8988T (cell line): Measurements from ENCODE around the gene SUCLG2.
"Not testable (repeated sequence)": the region's sequence is repeated elsewhere in the genome, so short reads cannot be mapped to it uniquely, and the experiment has no call there.

Experiments
- DNase-seq: peaks from one replicate; pipeline ENCODE4 v3.0.0; 2011

Gene SUCLG2

DNA sequence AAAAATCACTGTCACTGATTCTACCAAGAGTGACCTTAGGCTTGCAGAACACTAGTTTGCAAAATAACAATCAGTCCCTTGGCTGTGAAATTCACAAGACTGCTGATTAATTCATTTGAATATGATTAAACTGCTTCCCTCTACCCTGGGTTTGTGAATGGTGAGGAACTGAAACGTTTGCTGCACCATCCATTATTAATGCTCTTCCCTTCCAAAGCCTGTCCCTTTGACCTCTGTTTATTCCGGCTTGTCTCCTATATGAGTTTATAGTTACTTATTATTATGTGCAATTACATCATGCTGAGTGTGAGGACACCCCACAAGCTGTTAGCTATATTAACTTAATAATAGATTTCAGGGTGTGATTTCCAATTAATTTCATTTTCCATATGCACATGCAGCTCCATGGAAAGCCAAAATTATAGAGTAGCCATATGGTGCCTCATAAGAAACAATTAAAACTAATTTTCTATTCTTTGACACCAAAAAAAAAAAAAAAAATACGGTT lies 96.5 kb downstream of the SUCLG2 start:
- no peak for DNase-seq

DNA sequence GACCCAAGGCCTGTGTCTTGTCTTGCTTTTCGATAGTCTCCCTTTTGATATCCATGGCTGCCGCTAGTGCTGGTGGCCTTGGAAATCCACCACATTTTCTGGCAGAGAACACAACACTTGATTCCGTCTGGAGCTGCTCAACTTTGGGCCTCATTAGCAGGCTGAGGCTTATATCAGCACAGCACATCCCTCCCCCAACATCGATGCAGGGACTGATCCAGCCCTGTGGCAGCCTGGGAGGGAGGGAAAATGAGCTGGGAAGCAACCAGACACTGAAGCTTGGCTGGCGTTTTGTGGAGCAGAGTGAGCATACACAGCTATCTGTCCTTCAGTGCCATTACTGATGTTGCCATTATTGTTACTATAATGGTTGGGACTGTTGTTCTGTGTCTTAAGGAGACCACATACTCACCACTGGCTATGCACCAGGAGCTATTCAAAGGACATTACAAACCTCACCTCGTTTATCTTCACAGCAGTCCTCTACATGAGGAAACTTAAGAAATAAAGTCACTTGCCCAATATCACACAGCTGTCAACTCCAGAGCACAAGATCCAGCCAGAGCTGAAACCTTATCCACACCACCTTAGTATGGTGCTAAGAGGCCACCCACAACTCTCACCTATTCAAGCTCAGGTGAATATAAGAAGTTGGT lies 102.9 kb downstream of the SUCLG2 start:
- no peak for DNase-seq

- no peak for DNase-seq
Observed at GRCh38 chr3:67550541-67550940, 103.9 kb downstream of the SUCLG2 start.

DNA sequence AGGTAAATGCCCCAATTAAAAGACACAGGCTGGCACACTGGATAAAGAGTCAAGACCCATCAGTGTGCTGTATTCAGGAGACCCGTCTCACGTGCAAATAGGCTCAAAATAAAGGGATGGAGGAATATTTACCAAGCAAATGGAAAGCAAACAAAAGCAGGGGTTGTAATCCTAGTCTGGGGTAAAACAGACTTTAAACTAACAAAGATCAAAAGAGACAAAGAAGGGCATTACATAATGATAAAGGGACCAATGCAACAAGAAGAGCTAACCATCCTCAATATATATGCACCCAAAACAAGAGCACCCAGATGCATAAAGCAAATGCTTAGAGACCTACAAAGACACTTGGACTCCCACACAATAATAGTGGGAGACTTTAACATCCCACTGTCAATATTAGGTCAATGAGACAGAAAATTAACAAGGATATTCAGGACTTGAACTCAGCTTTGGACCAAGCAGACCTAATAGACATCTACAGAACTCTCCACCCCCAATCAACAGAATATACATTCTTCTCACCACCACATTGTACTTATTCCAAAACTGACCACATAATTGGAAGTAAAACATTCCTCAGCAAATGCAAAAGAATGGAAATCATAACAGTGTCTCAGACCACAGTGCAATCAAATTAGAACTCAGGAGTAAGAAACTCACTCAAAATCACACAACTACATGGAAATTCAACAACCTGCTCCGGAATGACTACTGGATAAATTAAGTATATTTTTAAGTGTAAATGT lies 111.7 kb downstream of the SUCLG2 start:
- DNase-seq = not testable (repeated sequence)

DNA sequence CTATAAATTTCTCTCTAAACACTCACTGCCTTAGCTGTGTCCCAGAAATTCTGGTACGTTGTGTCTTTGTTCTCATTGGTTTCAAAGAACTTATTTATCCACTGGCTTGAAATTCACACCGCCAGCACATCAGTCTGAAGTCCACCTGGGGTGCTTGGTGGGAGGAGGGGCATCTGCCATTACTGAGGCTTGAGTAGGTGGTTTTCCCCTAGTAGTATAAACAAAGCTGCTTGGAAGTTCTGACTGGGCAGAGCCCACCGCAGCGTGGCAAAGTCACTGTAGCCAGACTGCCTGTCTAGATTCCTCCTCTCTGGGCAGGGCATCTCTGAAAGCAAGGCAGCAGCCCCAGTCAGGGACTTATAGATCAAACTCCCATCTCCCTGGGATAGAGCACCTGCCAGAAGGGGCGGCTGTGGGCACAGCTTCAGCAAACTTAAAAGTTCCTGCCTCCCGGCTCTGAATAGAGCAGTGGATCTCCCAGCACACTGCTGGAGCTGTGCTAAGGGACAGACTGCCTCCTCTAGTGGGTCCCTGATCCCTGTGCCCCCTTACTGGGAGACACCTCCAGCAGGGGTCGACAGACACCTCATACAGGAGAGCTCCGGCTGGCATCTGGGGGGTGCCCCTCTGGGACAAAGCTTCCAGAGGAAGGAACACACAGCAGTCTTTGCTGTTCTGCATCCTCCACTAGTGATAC lies 114.1 kb downstream of the SUCLG2 start:
- DNase-seq = no peak

DNA sequence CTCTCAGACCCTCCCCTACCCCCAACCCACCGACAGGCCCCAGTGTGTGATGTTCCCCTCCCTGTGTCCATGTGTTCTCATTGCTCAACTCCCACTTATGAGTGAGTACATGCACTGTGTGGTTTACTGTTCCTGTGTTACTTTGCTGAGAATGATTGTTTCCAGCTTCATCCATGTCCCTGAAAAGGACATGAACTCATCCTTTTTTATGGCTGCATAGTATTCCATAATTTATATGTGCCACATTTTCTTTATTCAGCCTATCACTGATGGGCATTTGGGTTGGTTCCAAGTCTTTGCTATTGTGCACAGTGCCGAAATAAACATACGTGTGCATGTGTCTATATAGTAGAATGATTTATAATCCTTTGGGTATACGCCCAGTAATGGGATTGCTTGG lies 117.2 kb downstream of the SUCLG2 start:
- DNase-seq = not testable (repeated sequence)

GRCh38 chr3:67535006-67535405 lies 119.4 kb downstream of the SUCLG2 start:
- DNase-seq = no peak

DNA sequence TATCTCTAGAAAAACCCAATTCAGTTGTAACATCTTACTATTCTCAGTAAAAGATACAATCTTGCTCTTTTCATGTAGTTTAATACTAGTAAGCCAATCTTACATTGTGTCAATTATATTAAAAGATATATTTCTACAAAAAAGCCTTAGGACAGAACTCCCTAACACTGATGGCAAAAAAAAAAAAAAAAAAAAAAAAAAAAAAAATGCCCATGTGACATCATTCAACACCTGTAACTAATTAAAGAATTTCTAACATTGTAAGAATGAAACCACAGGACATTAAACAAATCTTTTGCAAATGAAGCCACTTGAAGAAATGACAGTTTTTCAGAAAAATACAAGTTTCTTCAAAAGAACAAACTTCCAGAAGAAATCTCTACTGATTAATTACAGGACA lies 119.8 kb downstream of the SUCLG2 start:
- no peak for DNase-seq

DNA sequence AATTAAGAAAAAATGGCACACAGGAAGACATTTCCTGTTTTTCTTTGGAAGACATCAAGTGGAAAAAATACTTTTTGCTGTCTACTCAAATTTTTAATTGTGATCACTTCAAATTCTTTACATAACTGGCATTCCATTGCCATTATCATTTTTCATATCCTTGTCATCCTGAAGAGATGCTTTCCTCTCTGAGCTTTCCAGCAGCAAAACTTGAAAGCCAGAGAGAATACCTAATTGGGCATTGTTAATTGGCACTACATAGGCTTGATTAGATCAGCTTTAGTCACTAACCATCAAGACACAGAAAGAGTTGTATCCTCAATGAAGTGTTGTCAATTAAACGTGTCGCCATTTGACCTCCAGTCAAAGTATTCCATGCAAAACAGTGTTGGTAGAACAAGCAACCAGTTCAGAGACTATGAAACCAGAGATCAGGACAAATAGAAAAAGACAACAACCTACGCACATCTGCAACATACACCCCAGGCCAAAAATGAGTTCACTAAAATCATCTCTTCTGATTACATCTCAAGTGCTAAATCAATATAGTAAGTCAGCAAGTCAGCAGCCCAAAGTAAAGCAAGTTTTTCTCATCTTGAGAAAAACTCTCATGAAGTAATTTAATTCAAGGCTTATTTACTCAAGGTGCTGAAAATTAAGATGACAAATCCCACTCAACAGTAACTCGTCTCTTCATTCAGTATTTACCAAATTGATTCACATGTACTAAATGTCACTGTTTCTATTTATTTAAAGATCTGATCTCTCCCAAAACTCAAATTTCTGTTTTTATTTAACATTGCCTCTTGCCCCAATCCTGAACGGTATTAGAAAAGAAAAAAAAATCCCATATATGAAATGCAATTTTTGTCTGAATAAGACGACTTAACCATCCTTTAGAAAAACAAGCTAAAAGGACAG lies 123.0 kb downstream of the SUCLG2 start:
- no peak for DNase-seq

DNA sequence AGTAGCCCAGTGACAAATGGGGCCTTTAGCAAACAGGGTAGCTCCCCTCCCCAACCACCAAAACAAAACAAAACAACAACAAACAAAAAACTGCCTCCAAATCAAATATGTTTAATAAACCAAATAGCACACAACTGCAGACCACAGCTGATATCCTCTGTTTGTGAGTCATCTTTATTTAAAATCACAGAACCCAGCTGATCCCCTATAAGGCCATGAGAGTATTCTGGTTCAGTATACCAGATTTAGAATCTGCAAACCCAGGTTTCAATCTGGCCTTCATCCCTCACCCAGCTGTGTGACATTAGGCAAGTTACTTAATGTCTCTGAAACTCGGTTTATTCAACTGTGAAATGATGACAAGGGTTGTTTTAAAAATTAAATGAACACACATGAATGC lies 124.5 kb downstream of the SUCLG2 start:
- DNase-seq = no peak

DNA sequence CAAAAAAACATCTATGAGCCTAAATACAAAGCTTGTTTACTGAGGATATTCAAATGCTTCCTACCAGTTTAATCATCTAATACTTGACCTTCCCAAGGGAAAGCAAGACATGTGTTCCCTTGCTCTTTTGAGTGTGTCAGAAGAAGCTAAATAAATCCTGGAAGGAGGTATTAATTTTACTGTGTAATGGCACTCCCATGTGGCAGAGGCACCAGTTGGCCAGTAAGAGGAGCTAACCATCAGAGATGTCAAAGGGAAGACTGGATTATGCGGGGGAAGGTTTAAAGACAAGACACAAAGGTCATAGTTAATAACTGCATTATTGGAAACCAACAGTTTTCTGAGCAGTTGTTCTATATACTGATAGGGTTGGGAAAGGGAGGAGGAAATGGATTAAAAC lies 125.1 kb downstream of the SUCLG2 start:
- no peak for DNase-seq

- no peak for DNase-seq
Observed at GRCh38 chr3:67526246-67526645, 128.2 kb downstream of the SUCLG2 start.

DNA sequence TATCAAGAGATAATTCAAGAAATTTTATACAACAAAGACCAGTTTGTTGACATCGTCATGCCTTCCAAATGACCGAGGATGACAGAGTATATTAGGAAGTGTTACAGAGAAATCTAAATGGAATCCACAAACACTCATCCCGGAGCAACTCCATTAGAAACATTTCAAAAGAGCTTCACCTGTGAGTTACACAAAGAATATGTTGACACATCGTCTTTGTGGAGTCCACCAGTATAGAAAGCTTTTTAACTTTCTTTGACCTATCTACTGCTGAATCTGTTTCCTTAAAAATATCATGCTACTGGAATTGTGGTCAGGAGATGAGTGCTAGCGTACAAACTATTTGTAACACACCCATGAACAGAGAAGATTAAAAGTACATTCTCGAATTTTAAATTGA lies 130.4 kb downstream of the SUCLG2 start:
- DNase-seq = no peak

DNA sequence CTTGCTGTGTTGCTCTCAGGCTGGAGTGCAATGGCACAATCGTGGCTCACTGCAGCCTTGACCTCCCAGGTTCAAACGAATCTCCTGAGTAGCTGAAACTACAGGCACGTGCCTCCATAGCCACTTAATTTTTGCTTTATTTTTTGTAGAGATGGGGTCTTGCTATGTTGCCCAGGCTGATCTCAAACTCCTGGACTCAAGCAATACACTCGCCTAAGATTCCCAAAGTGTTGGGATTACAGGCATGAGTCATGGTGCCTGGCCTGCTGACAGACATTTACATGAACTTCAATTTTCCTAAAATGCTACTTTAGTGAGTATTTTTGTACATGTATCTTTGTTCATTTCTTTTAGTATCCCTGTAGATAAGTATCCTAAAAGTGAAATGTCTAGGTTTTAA lies 132.3 kb downstream of the SUCLG2 start:
- no peak for DNase-seq

DNA sequence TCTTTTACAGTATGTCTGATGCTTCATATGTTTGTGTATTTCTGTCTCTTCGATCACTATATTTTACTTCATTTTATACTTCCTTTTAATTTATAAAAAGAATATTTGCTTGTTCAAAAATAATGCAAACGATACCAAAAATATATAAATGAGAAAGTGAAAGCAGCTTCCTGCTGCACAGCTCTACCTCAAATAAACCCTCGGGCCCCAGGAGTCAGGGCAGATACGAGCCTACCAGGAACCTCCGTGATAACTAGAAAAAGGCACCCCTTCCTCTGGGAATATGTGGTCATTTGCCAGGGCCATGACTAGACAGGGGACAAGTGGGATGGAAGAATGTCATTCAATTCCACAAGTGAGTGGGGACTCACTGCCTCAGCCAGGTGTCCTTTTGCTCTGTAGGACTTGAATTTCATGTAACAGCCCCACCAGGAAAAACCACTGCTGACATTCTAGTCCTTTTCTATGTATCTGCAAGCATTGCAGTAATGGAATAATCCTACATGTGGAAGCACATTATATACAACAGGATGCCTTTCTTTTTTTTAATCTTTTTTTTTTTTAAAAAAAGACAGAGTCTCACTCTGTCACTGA lies 133.3 kb downstream of the SUCLG2 start:
- no peak for DNase-seq

DNA sequence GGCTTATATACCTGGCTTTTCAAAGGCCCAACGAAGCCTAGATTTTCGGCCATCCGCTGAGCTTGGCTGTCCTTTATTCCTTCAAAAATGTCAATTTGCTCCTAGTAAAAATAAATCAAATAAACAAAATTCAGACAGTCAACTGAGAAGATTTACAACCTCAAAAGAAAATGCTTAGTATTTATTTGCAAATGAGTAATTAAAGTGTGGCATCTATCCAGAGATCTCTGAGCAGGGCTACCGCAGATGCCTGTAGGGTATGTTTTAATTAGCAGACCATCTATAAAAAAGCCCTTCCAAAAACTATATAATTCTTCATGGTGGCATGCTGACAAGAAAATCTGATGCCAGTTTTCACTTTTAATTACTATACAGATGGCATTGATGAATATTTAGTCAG lies 136.2 kb downstream of the SUCLG2 start:
- DNase-seq = no peak

DNA sequence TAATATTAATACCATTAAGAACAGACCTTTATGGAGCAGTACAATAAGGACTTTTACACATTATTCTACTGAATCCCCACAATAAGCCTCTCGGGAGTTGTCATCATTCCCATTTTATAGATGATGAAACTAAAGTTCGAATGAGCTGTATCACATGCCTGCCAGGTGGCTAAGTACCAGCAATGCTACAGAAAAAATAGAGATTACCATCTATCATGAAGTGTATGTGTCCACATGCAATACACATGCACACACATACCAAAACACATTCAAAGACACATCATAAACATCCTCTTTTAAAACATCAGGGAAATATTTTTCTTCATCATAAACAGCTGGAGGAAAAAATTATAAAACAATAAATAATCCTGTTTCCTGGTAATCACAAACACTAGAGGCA lies 136.6 kb downstream of the SUCLG2 start:
- DNase-seq = no peak

GRCh38 chr3:67516496-67516895 lies 137.9 kb downstream of the SUCLG2 start:
- DNase-seq = no peak

GRCh38 chr3:67515778-67516177 lies 138.6 kb downstream of the SUCLG2 start:
- DNase-seq = no peak

DNA sequence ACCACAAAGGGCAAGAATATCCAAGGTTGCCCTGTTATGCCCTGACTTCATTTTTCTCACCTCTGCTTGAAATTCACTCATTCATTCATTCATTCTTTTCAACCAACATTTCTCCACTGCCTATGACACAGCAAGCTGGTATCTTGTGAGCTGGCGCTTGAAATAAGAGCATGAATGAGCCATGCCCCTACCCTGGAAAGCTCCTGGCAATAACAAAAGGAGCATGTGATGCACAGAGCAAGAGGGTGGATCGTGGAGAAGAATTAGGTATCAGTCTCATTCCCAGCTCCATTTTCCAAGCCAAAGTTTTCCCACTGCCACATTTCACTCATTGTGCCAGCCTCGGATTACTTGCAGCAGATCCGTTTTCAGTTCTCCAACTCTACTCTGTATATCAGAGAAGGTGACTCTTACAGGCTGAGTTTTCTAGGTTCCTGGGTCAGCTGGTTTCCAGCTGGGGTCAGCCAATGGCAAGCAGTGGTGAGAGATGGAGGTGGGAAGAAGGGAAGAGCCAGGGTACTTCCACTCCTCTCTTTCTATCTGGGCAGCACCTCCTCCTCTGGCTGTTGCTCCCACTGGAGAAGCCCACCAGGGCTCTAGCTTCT lies 144.8 kb downstream of the SUCLG2 start:
- no peak for DNase-seq

DNA sequence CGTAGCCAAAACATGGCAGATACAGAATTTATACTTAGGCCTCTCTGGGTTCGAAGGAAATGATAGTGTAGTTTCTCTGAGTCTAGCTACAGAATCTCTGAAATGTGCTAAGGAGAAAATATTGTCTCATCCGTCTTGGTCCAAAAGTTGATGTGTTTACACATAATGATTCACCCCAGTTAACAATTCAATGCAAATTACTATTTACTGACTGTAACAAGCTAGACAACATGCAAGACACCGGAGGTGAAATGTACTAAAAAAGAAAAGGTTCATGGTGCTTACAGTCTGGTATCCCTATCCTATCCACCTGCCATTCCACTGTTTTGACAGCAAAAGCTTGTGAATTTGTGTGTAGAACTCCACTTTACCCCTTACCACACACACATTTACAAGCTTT lies 146.8 kb downstream of the SUCLG2 start:
- no peak for DNase-seq

- no peak for DNase-seq
Observed at GRCh38 chr3:67500709-67501108, 153.7 kb downstream of the SUCLG2 start.
